ENCODE measurements around the gene ZNF75A.

DNA sequence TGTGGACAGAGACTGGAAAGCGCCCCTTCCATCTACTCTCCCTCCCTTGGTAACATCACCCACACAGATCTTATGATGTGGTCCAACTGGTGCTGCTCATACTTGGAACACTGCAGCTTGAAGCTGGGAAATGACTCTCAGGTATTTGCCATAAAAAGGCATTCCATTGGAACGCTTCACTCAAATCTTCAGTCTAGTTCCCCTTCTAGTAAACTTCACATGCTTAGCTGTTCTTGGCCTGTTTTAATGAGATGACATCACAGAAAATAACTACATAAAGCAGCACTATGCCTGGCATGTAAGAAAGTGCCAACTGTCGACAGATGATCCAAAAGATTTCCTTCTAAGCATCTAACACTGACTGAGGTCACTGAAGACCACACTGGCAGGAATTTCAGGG is 12.7 kb upstream of the ZNF75A start:
- TF ChIP-seq CTCF (IDR thresholded peaks at IDR 0.05) (no peak), POLR2AphosphoS5 (IDR thresholded peaks at IDR 0.05; ENCODE audit: low read depth, low read length) (no peak)

Data from Panc1 (cell line).